GM23338 (cell line): ENCODE results near the gene ITGAL.

Source experiments
- CREB1 ChIP-seq: fragments of 250-450 bp; sonication (Bioruptor Pico); IDR thresholded peaks from 2 replicates; pipeline ENCODE4 v1.5.0; 2020; ENCODE audit warnings: low read depth, mild to moderate bottlenecking, moderate library complexity
- EZH2 ChIP-seq: fragments of 200-600 bp; sonication (generic); IDR thresholded peaks from one replicate; pipeline ENCODE4 v1.8.0; 2017; ENCODE audit warnings: antibody characterized with exemption, mild to moderate bottlenecking, low read depth; ENCODE audit not compliant: unreplicated experiment
- EZH2phosphoT487 ChIP-seq: fragments of 200-600 bp; sonication (generic); IDR thresholded peaks from one replicate; pipeline ENCODE4 v1.8.1; 2018; ENCODE audit warnings: antibody characterized with exemption; ENCODE audit not compliant: unreplicated experiment
- POLR2AphosphoS5 ChIP-seq: IDR thresholded peaks from 2 replicates; pipeline ENCODE4 v1.6.1; 2016; ENCODE audit warnings: antibody characterized with exemption, low read depth
- ZNF331 ChIP-seq: fragments of 250-450 bp; sonication (Bioruptor Pico); IDR thresholded peaks from 2 replicates; pipeline ENCODE4 v1.5.0; 2020; ENCODE audit warnings: low read depth, mild to moderate bottlenecking, moderate library complexity
- TF ChIP-seq, protein P1 (sequence below), 2 experiments: fragments of 200-600 bp in 1 of 2; sonication (generic) in 1 of 2; conservative IDR thresholded peaks; 2 replicates each; pipeline versions ENCODE4 v1.5.1 to v1.6.1; 2016 to 2017; ENCODE audit warnings: antibody characterized with exemption in 2 of 2, low read depth in 2 of 2, mild to moderate bottlenecking in 2 of 2, moderate library complexity in 1 of 2
- TF ChIP-seq, protein P2 (sequence below): IDR thresholded peaks from one replicate; pipeline ENCODE4 v1.6.1; 2018; ENCODE audit warnings: antibody characterized with exemption; ENCODE audit not compliant: unreplicated experiment

DNA sequence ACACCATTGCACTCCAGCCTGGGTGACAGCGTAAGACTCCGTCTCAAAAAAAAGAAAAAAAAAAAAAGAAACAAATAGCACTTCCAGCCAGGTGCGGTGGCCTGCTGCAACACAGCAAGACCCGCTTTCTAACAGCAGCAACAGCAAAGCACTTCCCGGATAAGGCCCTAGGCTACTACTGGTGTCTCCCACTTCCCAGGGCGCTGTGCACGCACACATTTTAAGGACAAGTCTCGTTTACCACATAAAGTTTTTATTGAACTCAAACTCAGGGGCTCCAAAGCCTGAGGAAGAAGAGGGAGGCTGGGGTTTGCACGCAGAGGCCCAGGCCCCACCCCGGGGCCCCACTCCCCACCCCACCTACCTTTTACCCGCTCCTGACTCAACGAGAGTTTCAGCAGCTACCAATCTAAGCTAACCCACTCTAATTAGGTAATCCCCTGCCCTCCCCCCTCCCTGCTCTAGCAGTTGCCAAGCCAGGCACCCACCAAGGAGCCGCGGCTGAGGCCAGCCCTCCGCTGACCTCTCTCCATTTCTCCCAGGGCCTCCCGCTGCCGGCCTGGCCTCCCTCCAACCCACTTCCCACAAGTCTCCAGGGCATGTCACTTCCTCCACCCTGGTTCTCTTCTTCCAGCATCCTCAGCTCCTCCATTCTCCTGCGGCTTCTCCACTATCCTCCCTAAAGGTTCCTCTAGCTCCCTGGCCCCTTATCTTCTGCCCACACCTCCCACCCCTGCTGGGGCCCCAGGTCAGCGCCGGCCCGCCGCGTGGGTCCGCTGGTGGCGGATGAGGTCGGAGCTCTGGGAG lies 51.4 kb downstream of the ITGAL start:
- TF ChIP-seq, protein P1, sequence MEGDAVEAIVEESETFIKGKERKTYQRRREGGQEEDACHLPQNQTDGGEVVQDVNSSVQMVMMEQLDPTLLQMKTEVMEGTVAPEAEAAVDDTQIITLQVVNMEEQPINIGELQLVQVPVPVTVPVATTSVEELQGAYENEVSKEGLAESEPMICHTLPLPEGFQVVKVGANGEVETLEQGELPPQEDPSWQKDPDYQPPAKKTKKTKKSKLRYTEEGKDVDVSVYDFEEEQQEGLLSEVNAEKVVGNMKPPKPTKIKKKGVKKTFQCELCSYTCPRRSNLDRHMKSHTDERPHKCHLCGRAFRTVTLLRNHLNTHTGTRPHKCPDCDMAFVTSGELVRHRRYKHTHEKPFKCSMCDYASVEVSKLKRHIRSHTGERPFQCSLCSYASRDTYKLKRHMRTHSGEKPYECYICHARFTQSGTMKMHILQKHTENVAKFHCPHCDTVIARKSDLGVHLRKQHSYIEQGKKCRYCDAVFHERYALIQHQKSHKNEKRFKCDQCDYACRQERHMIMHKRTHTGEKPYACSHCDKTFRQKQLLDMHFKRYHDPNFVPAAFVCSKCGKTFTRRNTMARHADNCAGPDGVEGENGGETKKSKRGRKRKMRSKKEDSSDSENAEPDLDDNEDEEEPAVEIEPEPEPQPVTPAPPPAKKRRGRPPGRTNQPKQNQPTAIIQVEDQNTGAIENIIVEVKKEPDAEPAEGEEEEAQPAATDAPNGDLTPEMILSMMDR (conservative IDR thresholded peaks at IDR 0.05; ENCODE audit: low read depth in 2 of 2), result no peak
- TF ChIP-seq EZH2phosphoT487 (no peak), CREB1 (CRISPR knock-in tag) (no peak), POLR2AphosphoS5 (no peak; the same call in 1 of the 2 replicates), EZH2 (no peak), ZNF331 (CRISPR knock-in tag) (no peak)
- TF ChIP-seq, protein P2, sequence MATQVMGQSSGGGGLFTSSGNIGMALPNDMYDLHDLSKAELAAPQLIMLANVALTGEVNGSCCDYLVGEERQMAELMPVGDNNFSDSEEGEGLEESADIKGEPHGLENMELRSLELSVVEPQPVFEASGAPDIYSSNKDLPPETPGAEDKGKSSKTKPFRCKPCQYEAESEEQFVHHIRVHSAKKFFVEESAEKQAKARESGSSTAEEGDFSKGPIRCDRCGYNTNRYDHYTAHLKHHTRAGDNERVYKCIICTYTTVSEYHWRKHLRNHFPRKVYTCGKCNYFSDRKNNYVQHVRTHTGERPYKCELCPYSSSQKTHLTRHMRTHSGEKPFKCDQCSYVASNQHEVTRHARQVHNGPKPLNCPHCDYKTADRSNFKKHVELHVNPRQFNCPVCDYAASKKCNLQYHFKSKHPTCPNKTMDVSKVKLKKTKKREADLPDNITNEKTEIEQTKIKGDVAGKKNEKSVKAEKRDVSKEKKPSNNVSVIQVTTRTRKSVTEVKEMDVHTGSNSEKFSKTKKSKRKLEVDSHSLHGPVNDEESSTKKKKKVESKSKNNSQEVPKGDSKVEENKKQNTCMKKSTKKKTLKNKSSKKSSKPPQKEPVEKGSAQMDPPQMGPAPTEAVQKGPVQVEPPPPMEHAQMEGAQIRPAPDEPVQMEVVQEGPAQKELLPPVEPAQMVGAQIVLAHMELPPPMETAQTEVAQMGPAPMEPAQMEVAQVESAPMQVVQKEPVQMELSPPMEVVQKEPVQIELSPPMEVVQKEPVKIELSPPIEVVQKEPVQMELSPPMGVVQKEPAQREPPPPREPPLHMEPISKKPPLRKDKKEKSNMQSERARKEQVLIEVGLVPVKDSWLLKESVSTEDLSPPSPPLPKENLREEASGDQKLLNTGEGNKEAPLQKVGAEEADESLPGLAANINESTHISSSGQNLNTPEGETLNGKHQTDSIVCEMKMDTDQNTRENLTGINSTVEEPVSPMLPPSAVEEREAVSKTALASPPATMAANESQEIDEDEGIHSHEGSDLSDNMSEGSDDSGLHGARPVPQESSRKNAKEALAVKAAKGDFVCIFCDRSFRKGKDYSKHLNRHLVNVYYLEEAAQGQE, result no peak
